Esophagus squamous epithelium (tissue), 5 donors: ENCODE data around the gene EYS. TPM values are rescaled to one million over a fixed set of nuclear protein-coding genes. Genes with fewer than 3 reads are reported as not detected.

Source experiments
- DNase-seq: peaks from one replicate; lab custom pipeline; 2025; lab: John Stamatoyannopoulos, UW
- H3K27ac ChIP-seq, 4 donors: fragments of 200-600 bp; sonication (generic); one replicate each; pipeline ENCODE4 v1.5.1; 2016 to 2019; ENCODE audit warnings: mild to moderate bottlenecking in 1 of 4
- H3K27me3 ChIP-seq, 4 donors: fragments of 200-600 bp; sonication (generic); 1 replicate in 3 of 4; 2 replicates in 1 of 4; pipeline versions ENCODE4 v1.5.1 to v1.6.0; 2017 to 2021; ENCODE audit warnings: antibody characterized with exemption in 1 of 4
- H3K36me3 ChIP-seq, 3 donors: fragments of 200-600 bp; sonication (generic); one replicate each; pipeline ENCODE4 v1.5.1; 2016 to 2019
- H3K4me1 ChIP-seq, 3 donors: fragments of 200-600 bp; sonication (generic); one replicate each; pipeline ENCODE4 v1.5.1; 2017 to 2019
- H3K4me3 ChIP-seq, 4 donors: fragments of 200-600 bp; sonication (generic); 1 replicate in 3 of 4; 2 replicates in 1 of 4; pipeline ENCODE4 v1.5.1; 2016 to 2019; ENCODE audit warnings: mild to moderate bottlenecking in 2 of 4, moderate library complexity in 1 of 4
- H3K9me3 ChIP-seq, 3 donors: fragments of 200-600 bp; sonication (generic); one replicate each; pipeline ENCODE4 v1.5.1; 2016 to 2019
- POLR2A ChIP-seq, 4 donors: fragments of 450-650 bp; IDR thresholded peaks; one replicate each; pipeline ENCODE4 v1.6.1; 2017; ENCODE audit warnings: antibody characterized with exemption in 4 of 4, mild to moderate bottlenecking in 4 of 4, moderate library complexity in 3 of 4
- WGBS, 2 donors: methylation state at CpG; one replicate each; pipeline ENCODE4 v1.1.5; 2018; 5-methylcytosine and 5-hydroxymethylcytosine counted together
- intact Hi-C: fragments of 100-400 bp; cut with DNase I; formaldehyde crosslinking; loops from one replicate; pipeline ENCODE4 v1.15.0; 2022
- total RNA-seq, 4 donors: library from RNA; depleted of rRNA; stranded (reverse); fragments of >200 nt; gene quantifications; one replicate each; pipeline ENCODE4 v1.1.0, GENCODE V29; 2016
- TF ChIP-seq, protein P1 (sequence below), 6 experiments: fragments of 450-650 bp in 4 of 6; fragments of 200-600 bp in 2 of 6; sonication (generic) in 2 of 6; IDR thresholded peaks; one replicate each; pipeline ENCODE4 v1.5.1; 2016 to 2019; ENCODE audit warnings: antibody characterized with exemption in 6 of 6, mild to moderate bottlenecking in 4 of 6, moderate library complexity in 4 of 6
- donor health status: DM: yes; HTN: yes; CAD: no.

Gene EYS
- total RNA-seq, 4 donors from 2014 or later: 0.87 TPM; not detected in 3

DNA sequence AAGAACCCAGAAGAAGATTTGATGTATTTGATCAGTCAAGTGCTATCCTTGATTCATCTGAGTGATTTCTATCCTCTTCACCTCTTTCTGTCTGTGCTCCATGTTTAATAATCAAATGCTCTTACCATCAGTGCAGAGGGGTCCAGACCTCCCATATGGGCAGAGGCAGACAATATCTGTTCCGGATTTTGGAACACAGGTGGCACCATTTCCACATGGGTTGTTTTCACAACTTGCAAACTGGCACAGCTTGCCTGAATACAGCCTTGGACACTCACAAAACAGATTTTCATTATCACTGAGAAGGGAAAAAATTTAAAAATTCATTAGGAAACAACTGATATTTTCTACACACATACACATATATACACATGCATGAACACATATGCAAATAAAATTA is 1843.0 kb downstream of the EYS start:
- Histone ChIP-seq H3K27me3 (no peaks in the 10 kb centered on the region), H3K4me1 (no peaks in the 10 kb centered on the region), H3K36me3 (no peaks in the 10 kb centered on the region), H3K4me3 (no peak overlapping the region), H3K27ac (no peak overlapping the region), H3K9me3 (no peaks in the 10 kb centered on the region)
- TF ChIP-seq POLR2A (IDR thresholded peaks at IDR 0.05): no peak
- TF ChIP-seq, protein P1, sequence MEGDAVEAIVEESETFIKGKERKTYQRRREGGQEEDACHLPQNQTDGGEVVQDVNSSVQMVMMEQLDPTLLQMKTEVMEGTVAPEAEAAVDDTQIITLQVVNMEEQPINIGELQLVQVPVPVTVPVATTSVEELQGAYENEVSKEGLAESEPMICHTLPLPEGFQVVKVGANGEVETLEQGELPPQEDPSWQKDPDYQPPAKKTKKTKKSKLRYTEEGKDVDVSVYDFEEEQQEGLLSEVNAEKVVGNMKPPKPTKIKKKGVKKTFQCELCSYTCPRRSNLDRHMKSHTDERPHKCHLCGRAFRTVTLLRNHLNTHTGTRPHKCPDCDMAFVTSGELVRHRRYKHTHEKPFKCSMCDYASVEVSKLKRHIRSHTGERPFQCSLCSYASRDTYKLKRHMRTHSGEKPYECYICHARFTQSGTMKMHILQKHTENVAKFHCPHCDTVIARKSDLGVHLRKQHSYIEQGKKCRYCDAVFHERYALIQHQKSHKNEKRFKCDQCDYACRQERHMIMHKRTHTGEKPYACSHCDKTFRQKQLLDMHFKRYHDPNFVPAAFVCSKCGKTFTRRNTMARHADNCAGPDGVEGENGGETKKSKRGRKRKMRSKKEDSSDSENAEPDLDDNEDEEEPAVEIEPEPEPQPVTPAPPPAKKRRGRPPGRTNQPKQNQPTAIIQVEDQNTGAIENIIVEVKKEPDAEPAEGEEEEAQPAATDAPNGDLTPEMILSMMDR (IDR thresholded peaks at IDR 0.05): no peak
- DNase-seq: no peak
- 63 to 71% methylated on average over 1 of the region's 1 CpG for WGBS, 2 donors
- intact Hi-C loops: no loop called here

DNA sequence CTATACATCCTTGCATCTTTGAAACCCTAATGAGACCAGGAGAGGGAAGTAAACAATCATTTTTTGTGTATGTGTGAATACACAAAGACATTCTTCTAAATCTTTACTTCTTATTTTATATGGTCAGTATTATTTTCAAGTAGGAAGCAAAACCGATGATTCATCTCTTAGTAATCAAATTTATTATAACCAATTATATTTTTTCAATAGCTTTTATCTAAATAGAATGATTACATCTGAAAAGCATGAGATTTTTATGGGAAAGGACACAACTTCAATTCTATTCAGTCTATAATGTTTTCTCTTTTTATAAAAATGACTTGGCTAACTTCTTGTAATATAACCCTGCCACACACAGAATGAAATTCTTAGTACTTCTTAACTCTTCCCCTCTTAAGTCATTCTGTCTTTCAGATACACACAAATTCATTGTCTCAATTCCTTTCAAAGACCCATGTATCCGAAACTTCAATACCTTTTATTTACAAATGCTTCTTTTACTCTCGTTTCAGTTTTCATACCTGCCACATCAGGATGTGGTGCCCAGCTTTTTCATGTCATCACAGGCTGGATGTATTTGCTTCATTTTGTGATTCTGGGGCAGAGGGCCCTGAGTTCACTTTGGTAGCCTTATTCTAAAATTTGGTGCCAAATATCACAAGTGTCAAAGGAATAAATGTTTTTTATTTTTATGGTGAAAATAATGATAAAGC is 1844.4 kb downstream of the EYS start:
- no peak for DNase-seq
- intact Hi-C loops: no loop called here

DNA sequence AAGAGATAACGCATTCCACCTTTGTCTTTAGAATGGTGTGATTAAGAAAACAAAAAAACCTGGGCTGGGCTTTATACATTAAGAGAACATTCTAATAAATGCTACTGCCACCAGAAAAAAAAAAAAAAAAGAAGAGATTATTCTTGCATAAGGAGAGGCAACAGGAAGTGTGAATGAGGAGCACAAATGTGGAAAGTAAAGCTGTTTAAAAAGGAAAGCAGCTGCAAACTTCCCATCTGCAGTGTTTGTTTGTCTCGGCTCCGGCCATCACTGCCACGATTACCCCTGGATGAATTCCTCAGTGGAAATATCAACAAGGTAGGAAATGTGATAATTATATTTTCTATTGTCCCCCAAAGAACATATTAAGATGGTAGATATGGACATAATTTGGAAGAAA is 1847.5 kb downstream of the EYS start:
- intact Hi-C loops: no loop called here
- Histone ChIP-seq H3K36me3 (no peaks in the 10 kb centered on the region), H3K27me3 (no peaks in the 10 kb centered on the region), H3K4me1 (no peaks in the 10 kb centered on the region), H3K4me3 (no peak overlapping the region), H3K9me3 (no peaks in the 10 kb centered on the region), H3K27ac (no peak overlapping the region)
- DNase-seq: no peak
- TF ChIP-seq POLR2A (IDR thresholded peaks at IDR 0.05): no peak
- TF ChIP-seq, protein P1 (IDR thresholded peaks at IDR 0.05): no peak
- WGBS, 2 donors: 43 to 50% methylated on average over 4 of the region's 4 CpGs

More for the DNA sequence above, 1844.4 kb downstream of the EYS start:
- Histone ChIP-seq H3K27me3 (no peaks in the 10 kb centered on the region), H3K9me3 (no peaks in the 10 kb centered on the region), H3K4me1 (no peaks in the 10 kb centered on the region), H3K4me3 (no peak overlapping the region), H3K36me3 (no peaks in the 10 kb centered on the region), H3K27ac (no peak overlapping the region)
- TF ChIP-seq, protein P1 (IDR thresholded peaks at IDR 0.05): no peak
- TF ChIP-seq POLR2A (IDR thresholded peaks at IDR 0.05): no peak
- 42 to 45% methylated on average over 3 of the region's 3 CpGs for WGBS, 2 donors

DNA sequence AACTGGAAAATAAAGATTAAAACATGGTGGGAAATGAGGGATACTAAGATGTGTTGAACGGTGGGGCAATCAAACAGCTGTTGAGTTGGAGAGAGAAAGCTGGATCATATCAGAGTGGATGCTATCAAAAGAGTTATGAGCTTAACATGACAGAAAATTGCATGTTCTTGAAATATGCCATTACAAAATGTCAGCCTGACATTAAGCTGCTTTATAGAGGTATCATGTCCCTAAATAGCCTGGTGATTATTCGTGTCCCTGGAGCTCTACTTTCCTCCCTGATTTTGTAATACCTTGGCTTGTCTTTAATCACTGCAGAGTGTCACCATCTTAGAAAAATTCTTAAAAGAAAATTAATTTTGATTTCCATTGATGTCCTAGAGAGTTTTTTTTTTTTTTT is 1848.3 kb downstream of the EYS start:
- no peak for DNase-seq
- TF ChIP-seq POLR2A (IDR thresholded peaks at IDR 0.05): no peak
- TF ChIP-seq, protein P1 (IDR thresholded peaks at IDR 0.05): no peak
- intact Hi-C loops: no loop called here

DNA sequence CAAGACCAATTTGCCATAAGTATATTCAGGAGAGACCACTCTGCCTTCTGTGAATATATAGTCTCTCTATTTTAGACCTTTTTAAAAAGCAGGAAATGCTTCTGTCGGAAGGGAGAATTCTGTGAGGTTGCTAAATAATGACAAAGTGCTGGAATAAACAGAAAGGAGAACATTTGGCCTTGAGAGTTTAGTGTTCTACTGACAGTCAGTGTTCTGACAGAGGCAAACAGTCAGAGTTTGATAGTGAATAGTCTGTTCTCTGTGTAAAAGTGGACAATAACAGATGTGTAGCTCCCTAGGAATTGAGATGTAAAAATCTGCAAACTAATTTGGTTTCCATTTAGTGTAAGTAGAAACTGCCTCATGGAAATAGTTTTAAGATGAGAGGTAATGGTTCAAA is 1850.8 kb downstream of the EYS start:
- DNase-seq: no peak
- TF ChIP-seq, protein P1 (IDR thresholded peaks at IDR 0.05): no peak
- WGBS, 2 donors: 42 to 50% methylated on average over 1 of the region's 1 CpG
- Histone ChIP-seq H3K9me3 (no peaks in the 10 kb centered on the region), H3K4me1 (no peaks in the 10 kb centered on the region), H3K36me3 (no peaks in the 10 kb centered on the region), H3K27ac (no peak overlapping the region), H3K27me3 (no peaks in the 10 kb centered on the region), H3K4me3 (no peak overlapping the region)
- intact Hi-C loops: no loop called here

More for the DNA sequence above, 1848.3 kb downstream of the EYS start:
- H3K4me1 ChIP-seq: no peaks in the 10 kb centered on the region
- H3K36me3 ChIP-seq: no peaks in the 10 kb centered on the region
- H3K4me3 ChIP-seq: no peak overlapping the region
- WGBS, 2 donors: 78 to 84% methylated on average over 2 of the region's 2 CpGs
- H3K27me3 ChIP-seq: no peaks in the 10 kb centered on the region
- no peak overlapping the region for H3K27ac ChIP-seq
- no peaks in the 10 kb centered on the region for H3K9me3 ChIP-seq
